Neutrophil (primary cell): ENCODE measurements around the gene CITED1.
"Not testable (repeated sequence)": the region's sequence is repeated elsewhere in the genome, so short reads cannot be mapped to it uniquely, and the experiment has no call there.

Source experiments
- H3K27ac ChIP-seq: fragments of 200-600 bp; sonication (generic); 2 replicates; pipeline ENCODE4 v1.5.1; 2016; ENCODE audit warnings: mild to moderate bottlenecking, moderate library complexity
- H3K27me3 ChIP-seq: fragments of 200-600 bp; sonication (generic); 2 replicates; pipeline ENCODE4 v1.6.0; 2016; ENCODE audit warnings: mild to moderate bottlenecking
- H3K36me3 ChIP-seq: fragments of 200-600 bp; sonication (generic); 2 replicates; pipeline ENCODE4 v1.5.1; 2017
- H3K4me1 ChIP-seq, 2 experiments: fragments of 200-600 bp in 1 of 2; sonication (generic) in 1 of 2; 1 replicate in 1 of 2; 2 replicates in 1 of 2; pipeline versions ENCODE4 v1.5.1 to v1.6.1; 2013 to 2016; ENCODE audit warnings: low read depth in 1 of 2, low read length in 1 of 2, mild to moderate bottlenecking in 1 of 2, moderate library complexity in 1 of 2; ENCODE audit not compliant: control insufficient read depth in 1 of 2, insufficient read depth in 1 of 2
- H3K4me3 ChIP-seq, 2 experiments: fragments of 200-600 bp in 1 of 2; sonication (generic) in 1 of 2; 1 replicate in 1 of 2; 2 replicates in 1 of 2; pipeline ENCODE4 v1.5.1; 2013 to 2016; ENCODE audit warnings: low read depth in 1 of 2, low read length in 1 of 2, mild to moderate bottlenecking in 1 of 2, moderate library complexity in 1 of 2
- H3K9me3 ChIP-seq: fragments of 200-600 bp; sonication (generic); 2 replicates; pipeline ENCODE4 v1.5.1; 2016
- TF ChIP-seq, protein P1 (sequence below): fragments of 200-600 bp; sonication (generic); IDR thresholded peaks from 2 replicates; pipeline ENCODE4 v1.5.1; 2016; ENCODE audit warnings: antibody characterized with exemption

CITED1 gene

GRCh38 chrX:72326605-72327300 is 21.0 kb upstream of the CITED1 start:
- H3K36me3 ChIP-seq, result no peaks in the 10 kb centered on the region
- H3K4me3 ChIP-seq, result no peak overlapping the region
- H3K27me3 ChIP-seq, result no peaks in the 10 kb centered on the region
- no peak overlapping the region for H3K27ac ChIP-seq
- no peaks in the 10 kb centered on the region for H3K9me3 ChIP-seq
- H3K4me1 ChIP-seq, result peaks cover 0 to 3% of the 10 kb centered on the region in 2 experiments
- TF ChIP-seq, protein P1, sequence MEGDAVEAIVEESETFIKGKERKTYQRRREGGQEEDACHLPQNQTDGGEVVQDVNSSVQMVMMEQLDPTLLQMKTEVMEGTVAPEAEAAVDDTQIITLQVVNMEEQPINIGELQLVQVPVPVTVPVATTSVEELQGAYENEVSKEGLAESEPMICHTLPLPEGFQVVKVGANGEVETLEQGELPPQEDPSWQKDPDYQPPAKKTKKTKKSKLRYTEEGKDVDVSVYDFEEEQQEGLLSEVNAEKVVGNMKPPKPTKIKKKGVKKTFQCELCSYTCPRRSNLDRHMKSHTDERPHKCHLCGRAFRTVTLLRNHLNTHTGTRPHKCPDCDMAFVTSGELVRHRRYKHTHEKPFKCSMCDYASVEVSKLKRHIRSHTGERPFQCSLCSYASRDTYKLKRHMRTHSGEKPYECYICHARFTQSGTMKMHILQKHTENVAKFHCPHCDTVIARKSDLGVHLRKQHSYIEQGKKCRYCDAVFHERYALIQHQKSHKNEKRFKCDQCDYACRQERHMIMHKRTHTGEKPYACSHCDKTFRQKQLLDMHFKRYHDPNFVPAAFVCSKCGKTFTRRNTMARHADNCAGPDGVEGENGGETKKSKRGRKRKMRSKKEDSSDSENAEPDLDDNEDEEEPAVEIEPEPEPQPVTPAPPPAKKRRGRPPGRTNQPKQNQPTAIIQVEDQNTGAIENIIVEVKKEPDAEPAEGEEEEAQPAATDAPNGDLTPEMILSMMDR, result no peak

GRCh38 chrX:72319651-72320050 is 13.9 kb upstream of the CITED1 start:
- H3K27me3 ChIP-seq, H3K9me3 ChIP-seq, H3K4me3 ChIP-seq, H3K36me3 ChIP-seq, H3K4me1 ChIP-seq, H3K27ac ChIP-seq: not testable (repeated sequence)

DNA sequence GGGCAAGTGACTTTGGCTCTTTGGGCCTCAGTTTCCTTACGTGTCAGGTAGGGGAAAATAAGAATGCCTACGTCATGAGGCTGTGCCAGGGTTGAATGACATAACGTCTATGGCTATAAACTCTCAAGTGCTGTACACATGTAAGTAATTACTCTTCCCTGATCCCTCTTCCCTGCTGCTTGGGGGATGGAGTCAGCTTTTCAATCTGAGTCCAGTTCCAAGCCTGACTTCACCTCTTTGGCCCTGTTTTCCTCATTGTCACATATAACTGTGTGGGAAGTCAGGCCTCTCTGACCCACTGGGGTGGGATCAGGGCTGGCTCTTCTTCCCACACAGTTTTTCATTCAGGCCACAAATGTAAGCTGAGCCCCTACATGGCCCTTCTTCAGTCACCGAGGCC is 11.4 kb upstream of the CITED1 start:
- no peak overlapping the region for H3K27ac ChIP-seq
- H3K36me3 ChIP-seq, result no peaks in the 10 kb centered on the region
- no peaks in the 10 kb centered on the region for H3K9me3 ChIP-seq
- no peaks in the 10 kb centered on the region for H3K4me1 ChIP-seq
- H3K27me3 ChIP-seq, result no peaks in the 10 kb centered on the region
- no peak overlapping the region for H3K4me3 ChIP-seq
- TF ChIP-seq, protein P1, result no peak

GRCh38 chrX:72316408-72317110 is 10.8 kb upstream of the CITED1 start:
- no peak overlapping the region for H3K4me3 ChIP-seq
- TF ChIP-seq, protein P1, result no peak
- H3K27ac ChIP-seq, result no peak overlapping the region
- no peaks in the 10 kb centered on the region for H3K36me3 ChIP-seq
- no peaks in the 10 kb centered on the region for H3K4me1 ChIP-seq
- H3K27me3 ChIP-seq, result peaks cover 3% of the 10 kb centered on the region
- H3K9me3 ChIP-seq, result no peaks in the 10 kb centered on the region

GRCh38 chrX:72314881-72315280 is 9.2 kb upstream of the CITED1 start:
- Histone ChIP-seq H3K27ac (no peak overlapping the region), H3K4me1 (no peaks in the 10 kb centered on the region), H3K9me3 (no peaks in the 10 kb centered on the region), H3K4me3 (no peak overlapping the region), H3K36me3 (no peaks in the 10 kb centered on the region), H3K27me3 (peaks cover 20% of the 10 kb centered on the region)
- TF ChIP-seq, protein P1, result no peak
